Measurements from ENCODE around the gene SYNDIG1. TPM values are rescaled to one million over a fixed set of nuclear protein-coding genes. Genes with fewer than 3 reads are reported as not detected.

The SYNDIG1 gene
- total RNA-seq, 1 experiment from 2014 or later, result 17.9 TPM

GRCh38 chr20:24670341-24670872 is 201.0 kb downstream of the SYNDIG1 start:
- no peaks in the 10 kb centered on the region for H3K9me3 ChIP-seq (ENCODE audit: low read depth, low read length, poor library complexity, severe bottlenecking)
- CTCF ChIA-PET, result no interaction called here
- H3K36me3 ChIP-seq (ENCODE audit: insufficient read depth, low read length, poor library complexity, severe bottlenecking), result no peaks in the 10 kb centered on the region
- intact Hi-C loops (cut with micrococcal nuclease; ENCODE audit: unreplicated experiment), result no loop called here
- no peak for TF ChIP-seq EZH2 (IDR thresholded peaks at IDR 0.05; ENCODE audit: borderline replicate concordance, low read depth, low read length, poor library complexity, severe bottlenecking)
- no peak for TF ChIP-seq CTCF (conservative IDR thresholded peaks at IDR 0.05; ENCODE audit: low read depth, low read length)
- no TSS peak for BruUV-seq (replicated peaks)
- H3K4me3 ChIP-seq (ENCODE audit: low read depth, low read length, poor library complexity, severe bottlenecking), result no peak overlapping the region
- H3K4me1 ChIP-seq (ENCODE audit: insufficient read depth, low read length, poor library complexity, severe bottlenecking), result no peaks in the 10 kb centered on the region
- POLR2A ChIA-PET (ENCODE audit: low non-redundant PET), result no interaction called here
- H3K27me3 ChIP-seq (replicated peaks; ENCODE audit: insufficient read depth, low read depth, low read length, poor library complexity), result no peaks in the 10 kb centered on the region
- no peak for DNase-seq (ENCODE audit: low spot score)
- no peak overlapping the region for H3K27ac ChIP-seq (ENCODE audit: low read depth, low read length, poor library complexity, severe bottlenecking)

- H3K4me1 ChIP-seq (ENCODE audit: insufficient read depth, low read length, poor library complexity, severe bottlenecking), result no peaks in the 10 kb centered on the region
- no peaks in the 10 kb centered on the region for H3K36me3 ChIP-seq (ENCODE audit: insufficient read depth, low read length, poor library complexity, severe bottlenecking)
- intact Hi-C loops (cut with micrococcal nuclease; ENCODE audit: unreplicated experiment), result no loop called here
- no peaks in the 10 kb centered on the region for H3K9me3 ChIP-seq (ENCODE audit: low read depth, low read length, poor library complexity, severe bottlenecking)
- no peaks in the 10 kb centered on the region for H3K27me3 ChIP-seq (replicated peaks; ENCODE audit: insufficient read depth, low read depth, low read length, poor library complexity)
- TF ChIP-seq EZH2 (IDR thresholded peaks at IDR 0.05; ENCODE audit: borderline replicate concordance, low read depth, low read length, poor library complexity, severe bottlenecking) (no peak), CTCF (conservative IDR thresholded peaks at IDR 0.05; ENCODE audit: low read depth, low read length) (no peak)
- H3K27ac ChIP-seq (ENCODE audit: low read depth, low read length, poor library complexity, severe bottlenecking), result no peak overlapping the region
- no peak overlapping the region for H3K4me3 ChIP-seq (ENCODE audit: low read depth, low read length, poor library complexity, severe bottlenecking)
- POLR2A ChIA-PET (ENCODE audit: low non-redundant PET), result no interaction called here
- CTCF ChIA-PET, result no interaction called here
- BruUV-seq (replicated peaks), result no TSS peak
- DNase-seq (ENCODE audit: low spot score), result no peak
Observed at GRCh38 chr20:24670981-24671380, 201.6 kb downstream of the SYNDIG1 start.

GRCh38 chr20:24672181-24672880 is 202.9 kb downstream of the SYNDIG1 start:
- POLR2A ChIA-PET (ENCODE audit: low non-redundant PET), result no interaction called here
- Histone ChIP-seq H3K27ac (ENCODE audit: low read depth, low read length, poor library complexity, severe bottlenecking) (no peak overlapping the region), H3K36me3 (ENCODE audit: insufficient read depth, low read length, poor library complexity, severe bottlenecking) (no peaks in the 10 kb centered on the region), H3K4me3 (ENCODE audit: low read depth, low read length, poor library complexity, severe bottlenecking) (no peak overlapping the region), H3K27me3 (replicated peaks; ENCODE audit: insufficient read depth, low read depth, low read length, poor library complexity) (no peaks in the 10 kb centered on the region), H3K9me3 (ENCODE audit: low read depth, low read length, poor library complexity, severe bottlenecking) (no peaks in the 10 kb centered on the region), H3K4me1 (ENCODE audit: insufficient read depth, low read length, poor library complexity, severe bottlenecking) (no peaks in the 10 kb centered on the region)
- no peak for TF ChIP-seq EZH2 (IDR thresholded peaks at IDR 0.05; ENCODE audit: borderline replicate concordance, low read depth, low read length, poor library complexity, severe bottlenecking)
- TF ChIP-seq CTCF (conservative IDR thresholded peaks at IDR 0.05; ENCODE audit: low read depth, low read length), result no peak
- intact Hi-C loops (cut with micrococcal nuclease; ENCODE audit: unreplicated experiment), result no loop called here
- no TSS peak for BruUV-seq (replicated peaks)
- DNase-seq (ENCODE audit: low spot score), result no peak
- CTCF ChIA-PET, result no interaction called here

Data from A673 (cell line).